Cardiac fibroblast (primary cell): ENCODE results near the gene MBIP.

Experiments used
- DNase-seq, 2 donors: peaks; one replicate each; pipeline versions ENCODE4 v3.0.0 to v3.0.0-alpha.2; 2010; ENCODE audit warnings: low read depth in 2 of 2
- H3K4me3 ChIP-seq, 2 donors: replicated peaks in 1 of 2; 1 replicate in 1 of 2; 2 replicates in 1 of 2; pipeline ENCODE4 v1.5.1; 2011; ENCODE audit warnings: low read depth in 2 of 2, low read length in 2 of 2, mild to moderate bottlenecking in 2 of 2, moderate library complexity in 1 of 2
- TF ChIP-seq, protein P1 (sequence below): IDR thresholded peaks from one replicate; pipeline ENCODE4 v1.5.1; 2011; ENCODE audit warnings: low read depth, mild to moderate bottlenecking, low read length, inconsistent platforms

MBIP gene

GRCh38 chr14:36256126-36256801 lies 64.2 kb downstream of the MBIP start:
- no peak overlapping the region for H3K4me3 ChIP-seq
- DNase-seq: peak; percentile 25 to 29
- TF ChIP-seq, protein P1, sequence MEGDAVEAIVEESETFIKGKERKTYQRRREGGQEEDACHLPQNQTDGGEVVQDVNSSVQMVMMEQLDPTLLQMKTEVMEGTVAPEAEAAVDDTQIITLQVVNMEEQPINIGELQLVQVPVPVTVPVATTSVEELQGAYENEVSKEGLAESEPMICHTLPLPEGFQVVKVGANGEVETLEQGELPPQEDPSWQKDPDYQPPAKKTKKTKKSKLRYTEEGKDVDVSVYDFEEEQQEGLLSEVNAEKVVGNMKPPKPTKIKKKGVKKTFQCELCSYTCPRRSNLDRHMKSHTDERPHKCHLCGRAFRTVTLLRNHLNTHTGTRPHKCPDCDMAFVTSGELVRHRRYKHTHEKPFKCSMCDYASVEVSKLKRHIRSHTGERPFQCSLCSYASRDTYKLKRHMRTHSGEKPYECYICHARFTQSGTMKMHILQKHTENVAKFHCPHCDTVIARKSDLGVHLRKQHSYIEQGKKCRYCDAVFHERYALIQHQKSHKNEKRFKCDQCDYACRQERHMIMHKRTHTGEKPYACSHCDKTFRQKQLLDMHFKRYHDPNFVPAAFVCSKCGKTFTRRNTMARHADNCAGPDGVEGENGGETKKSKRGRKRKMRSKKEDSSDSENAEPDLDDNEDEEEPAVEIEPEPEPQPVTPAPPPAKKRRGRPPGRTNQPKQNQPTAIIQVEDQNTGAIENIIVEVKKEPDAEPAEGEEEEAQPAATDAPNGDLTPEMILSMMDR: no peak

DNA sequence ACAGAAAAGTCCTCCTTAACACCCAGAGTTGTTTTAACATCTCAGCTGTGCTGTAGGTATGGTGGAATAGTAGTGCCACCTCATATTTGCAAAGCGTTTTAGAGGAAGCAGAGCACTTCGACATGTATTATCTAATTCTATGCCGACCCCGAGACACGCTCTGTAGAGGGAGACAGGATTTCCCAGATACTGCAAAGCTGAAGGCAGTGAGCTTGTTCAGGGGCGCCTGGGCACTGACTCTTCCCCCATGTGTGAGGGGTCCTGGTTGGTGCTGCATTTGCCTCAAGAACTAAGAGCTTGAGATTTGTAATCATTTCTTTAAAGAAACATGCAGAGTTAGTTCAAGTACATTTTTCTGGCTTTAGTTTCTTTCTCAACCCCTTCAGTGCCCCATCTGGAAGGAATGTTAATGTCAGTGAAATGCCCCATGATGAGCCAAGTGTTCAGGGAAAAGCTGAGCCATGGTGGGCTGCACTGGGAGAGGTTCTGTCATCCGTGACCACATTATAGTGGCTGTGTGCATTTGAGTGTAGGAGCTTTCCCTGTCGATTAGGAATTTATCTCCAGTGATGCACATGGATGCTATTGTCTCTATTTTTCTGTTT lies 66.3 kb downstream of the MBIP start:
- H3K4me3 ChIP-seq: no peak overlapping the region
- peak; percentile 7 to 23 for DNase-seq

More for the DNA sequence above, 66.3 kb downstream of the MBIP start:
- TF ChIP-seq, protein P1: peak; percentile 11
